Coronary artery (tissue), 2 donors: ENCODE measurements around the gene MYH14.

ENCODE experiments used
- DNase-seq: peaks from one replicate; pipeline ENCODE4 v3.0.0-alpha.2; 2017; ENCODE audit warnings: low spot score
- H3K27ac ChIP-seq, 2 donors: fragments of 200-600 bp; sonication (generic); one replicate each; pipeline ENCODE4 v1.5.1; 2016 to 2019
- H3K4me3 ChIP-seq: fragments of 200-600 bp; sonication (generic); 2 replicates; pipeline ENCODE4 v1.5.1; 2016; ENCODE audit warnings: mild to moderate bottlenecking, moderate library complexity
- TF ChIP-seq, protein P1 (sequence below): fragments of 200-600 bp; sonication (generic); IDR thresholded peaks from one replicate; pipeline ENCODE4 v1.5.1; 2019; ENCODE audit warnings: antibody characterized with exemption

Gene MYH14

DNA sequence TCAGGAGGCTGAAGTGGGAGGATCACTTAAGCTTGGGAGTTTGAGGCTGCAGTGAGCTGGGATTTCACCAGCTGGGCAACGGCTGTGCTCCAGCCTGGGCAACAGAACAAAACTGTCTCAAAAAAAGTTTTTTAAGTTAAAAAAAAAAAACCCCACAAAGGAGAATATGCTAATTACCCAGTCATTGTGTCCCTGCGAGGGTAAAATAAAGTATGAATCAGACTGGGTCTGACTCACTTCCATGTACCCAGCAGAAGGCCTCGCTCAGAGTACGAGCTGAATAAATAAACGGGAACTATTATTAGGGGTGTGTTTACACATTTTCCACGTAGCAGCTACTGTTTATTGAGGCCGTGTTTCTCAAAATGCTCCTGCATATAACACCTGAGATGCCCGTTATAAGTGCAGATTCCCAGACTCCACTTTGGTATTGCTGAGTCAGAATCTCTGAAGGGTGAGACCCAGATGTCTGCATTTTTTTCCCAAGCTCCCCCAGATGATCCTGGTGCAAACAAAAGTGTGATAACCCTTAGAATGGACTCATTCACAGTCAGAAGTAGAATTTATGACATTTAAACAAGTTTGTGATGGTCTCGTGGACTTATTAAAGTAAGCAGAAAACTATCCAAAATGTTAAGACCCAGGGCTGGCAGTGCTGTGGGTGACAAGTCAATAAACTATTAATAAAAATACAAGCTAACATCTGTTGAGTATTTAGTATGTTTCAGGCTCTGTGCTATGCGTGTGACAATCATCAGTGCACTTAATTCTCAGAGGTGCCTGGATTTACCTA lies 97.6 kb downstream of the MYH14 start:
- TF ChIP-seq, protein P1, sequence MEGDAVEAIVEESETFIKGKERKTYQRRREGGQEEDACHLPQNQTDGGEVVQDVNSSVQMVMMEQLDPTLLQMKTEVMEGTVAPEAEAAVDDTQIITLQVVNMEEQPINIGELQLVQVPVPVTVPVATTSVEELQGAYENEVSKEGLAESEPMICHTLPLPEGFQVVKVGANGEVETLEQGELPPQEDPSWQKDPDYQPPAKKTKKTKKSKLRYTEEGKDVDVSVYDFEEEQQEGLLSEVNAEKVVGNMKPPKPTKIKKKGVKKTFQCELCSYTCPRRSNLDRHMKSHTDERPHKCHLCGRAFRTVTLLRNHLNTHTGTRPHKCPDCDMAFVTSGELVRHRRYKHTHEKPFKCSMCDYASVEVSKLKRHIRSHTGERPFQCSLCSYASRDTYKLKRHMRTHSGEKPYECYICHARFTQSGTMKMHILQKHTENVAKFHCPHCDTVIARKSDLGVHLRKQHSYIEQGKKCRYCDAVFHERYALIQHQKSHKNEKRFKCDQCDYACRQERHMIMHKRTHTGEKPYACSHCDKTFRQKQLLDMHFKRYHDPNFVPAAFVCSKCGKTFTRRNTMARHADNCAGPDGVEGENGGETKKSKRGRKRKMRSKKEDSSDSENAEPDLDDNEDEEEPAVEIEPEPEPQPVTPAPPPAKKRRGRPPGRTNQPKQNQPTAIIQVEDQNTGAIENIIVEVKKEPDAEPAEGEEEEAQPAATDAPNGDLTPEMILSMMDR, result no peak
- no peak for DNase-seq
- H3K4me3 ChIP-seq, result no peak overlapping the region
- H3K27ac ChIP-seq, result no peak overlapping the region

DNA sequence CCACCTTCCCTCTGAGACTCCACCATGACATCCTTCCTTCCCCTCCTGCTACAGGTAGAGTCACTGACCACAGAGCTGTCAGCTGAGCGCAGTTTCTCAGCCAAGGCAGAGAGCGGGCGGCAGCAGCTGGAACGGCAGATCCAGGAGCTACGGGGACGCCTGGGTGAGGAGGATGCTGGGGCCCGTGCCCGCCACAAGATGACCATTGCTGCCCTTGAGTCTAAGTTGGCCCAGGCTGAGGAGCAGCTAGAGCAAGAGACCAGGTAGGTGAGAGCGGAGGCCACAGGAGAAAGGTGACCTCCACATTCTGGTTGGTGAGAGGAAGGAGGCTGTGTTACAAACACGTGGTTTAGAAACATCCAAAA lies 98.2 kb downstream of the MYH14 start:
- TF ChIP-seq, protein P1, result no peak
- no peak overlapping the region for H3K4me3 ChIP-seq
- H3K27ac ChIP-seq, result no peak overlapping the region
- no peak for DNase-seq

DNA sequence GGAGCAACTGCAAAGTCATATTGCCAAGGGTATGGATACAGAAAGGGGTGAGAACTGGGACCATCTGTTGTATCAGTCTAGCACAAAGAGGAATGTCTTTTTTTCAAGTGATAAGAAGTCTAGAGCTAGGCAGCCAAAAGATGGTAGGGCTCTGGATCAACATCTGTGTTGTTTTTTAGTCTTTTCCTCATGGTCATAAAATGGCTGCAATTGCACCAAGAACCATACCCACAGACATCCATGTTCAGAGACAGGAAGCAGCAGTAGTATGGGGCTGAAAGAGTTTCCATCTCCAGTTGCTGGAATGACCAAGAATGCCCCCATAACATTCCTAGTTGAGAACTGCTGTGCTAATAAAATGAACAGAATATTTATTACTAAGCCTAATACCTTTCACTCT lies 100.1 kb downstream of the MYH14 start:
- DNase-seq, result no peak
- Histone ChIP-seq H3K27ac (no peak overlapping the region), H3K4me3 (no peak overlapping the region)
- TF ChIP-seq, protein P1, result no peak

DNA sequence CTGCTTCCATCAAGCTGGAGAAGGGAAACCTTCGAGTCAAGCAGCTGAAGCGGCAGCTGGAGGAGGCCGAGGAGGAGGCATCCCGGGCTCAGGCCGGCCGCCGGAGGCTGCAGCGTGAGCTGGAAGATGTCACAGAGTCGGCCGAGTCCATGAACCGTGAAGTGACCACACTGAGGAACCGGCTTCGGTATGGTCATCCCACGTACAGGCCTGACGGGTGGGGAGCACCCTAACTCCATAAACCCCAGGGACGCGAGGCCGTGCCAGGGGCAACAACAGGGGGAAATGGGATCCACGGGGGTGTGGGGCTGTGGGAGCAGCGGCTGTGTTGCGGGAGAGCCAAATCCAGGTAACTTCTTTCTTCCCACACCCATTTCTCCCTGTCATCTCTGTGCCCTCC lies 105.6 kb downstream of the MYH14 start:
- no peak overlapping the region for H3K4me3 ChIP-seq
- TF ChIP-seq, protein P1, result no peak
- H3K27ac ChIP-seq, result no peak overlapping the region
- DNase-seq, result no peak

DNA sequence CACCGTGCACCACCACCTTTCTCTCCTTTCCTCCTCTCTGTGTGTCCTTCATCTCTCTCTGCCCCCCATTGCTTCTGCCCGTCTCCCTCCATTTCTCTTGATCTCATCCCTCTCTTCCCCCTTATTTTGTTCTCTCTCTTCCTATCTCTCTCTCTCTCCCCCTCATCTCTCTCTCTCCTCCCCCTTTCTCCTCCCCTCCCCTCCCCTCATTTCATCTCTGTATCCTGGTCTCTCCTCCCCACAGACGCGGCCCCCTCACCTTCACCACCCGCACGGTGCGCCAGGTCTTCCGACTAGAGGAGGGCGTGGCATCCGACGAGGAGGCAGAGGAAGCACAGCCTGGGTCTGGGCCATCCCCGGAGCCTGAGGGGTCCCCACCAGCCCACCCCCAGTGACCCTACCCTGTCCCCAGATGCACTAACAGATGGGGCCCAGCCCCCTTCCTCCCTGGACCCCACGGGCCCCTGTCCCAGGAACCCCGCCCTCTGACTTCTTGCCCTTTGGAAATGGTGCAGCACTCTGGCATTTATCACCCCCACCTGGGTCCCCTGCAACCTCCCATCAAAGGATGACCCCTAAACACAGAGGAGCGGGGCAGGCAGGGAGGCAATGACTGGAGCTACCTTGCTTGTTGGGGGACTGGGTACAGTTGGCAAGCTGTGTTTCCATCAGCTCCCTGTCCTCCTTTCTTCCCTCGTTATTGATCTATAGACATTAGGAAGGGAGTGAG lies 106.1 kb downstream of the MYH14 start:
- no peak overlapping the region for H3K27ac ChIP-seq

DNA sequence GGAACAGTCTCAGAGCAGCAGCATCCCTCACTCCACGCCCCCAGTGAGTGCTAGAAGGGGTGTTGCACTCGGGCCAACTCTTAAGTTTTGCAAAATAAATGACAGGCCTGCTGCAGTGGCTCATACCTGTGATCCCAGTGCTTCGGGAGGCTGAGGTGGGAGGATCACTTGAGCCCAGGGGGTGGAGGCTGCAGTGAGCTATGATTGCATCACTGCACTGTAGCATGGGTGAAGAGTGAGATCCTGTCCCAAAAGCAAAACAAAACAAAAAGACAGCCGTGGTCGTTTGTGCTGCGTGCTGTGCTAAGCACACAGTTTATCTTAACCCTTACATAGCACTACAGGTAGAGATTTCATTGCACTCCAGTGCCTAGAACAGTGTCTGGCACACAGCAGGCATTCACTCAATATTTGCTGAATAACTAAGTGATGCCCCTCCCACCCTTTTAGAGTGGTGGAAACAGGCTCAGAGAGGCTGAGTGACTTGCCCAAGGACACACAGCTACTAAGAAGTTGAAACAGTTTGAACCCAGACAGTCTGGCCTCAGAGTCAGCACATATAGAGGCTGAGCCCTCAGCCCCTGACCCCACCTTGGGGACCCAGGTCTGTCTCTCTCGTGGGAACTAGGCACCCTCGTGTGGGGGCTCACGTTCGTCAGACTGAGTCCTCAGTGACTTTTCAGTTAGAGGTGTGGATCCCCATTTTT lies 107.5 kb downstream of the MYH14 start:
- no peak overlapping the region for H3K27ac ChIP-seq
- no peak for DNase-seq
- H3K4me3 ChIP-seq, result no peak overlapping the region
- TF ChIP-seq, protein P1, result no peak

More for the DNA sequence above, 106.1 kb downstream of the MYH14 start:
- no peak for DNase-seq
- H3K4me3 ChIP-seq, result no peak overlapping the region
- TF ChIP-seq, protein P1, result no peak
